Prostate gland (tissue), 2 donors: ENCODE measurements around the gene FBXO3. TPM values are rescaled to one million over a fixed set of nuclear protein-coding genes. Genes with fewer than 3 reads are reported as not detected.

ENCODE experiments used
- DNase-seq: peaks from one replicate; pipeline ENCODE4 v3.0.0-alpha.2; 2019; ENCODE audit warnings: low spot score
- H3K27ac ChIP-seq, 2 donors: fragments of 200-600 bp; sonication (generic); 2 replicates each; pipeline ENCODE4 v1.5.1; 2017 to 2019
- H3K27me3 ChIP-seq: fragments of 200-600 bp; sonication (generic); replicated peaks from 2 replicates; pipeline ENCODE4 v1.5.1; 2019; ENCODE audit not compliant: insufficient read depth
- H3K36me3 ChIP-seq, 2 donors: fragments of 200-600 bp; sonication (generic); 1 replicate in 1 of 2; 2 replicates in 1 of 2; pipeline versions ENCODE4 v1.5.1 to v1.8.1; 2017 to 2019
- H3K4me1 ChIP-seq: fragments of 200-600 bp; sonication (generic); replicated peaks from 2 replicates; pipeline ENCODE4 v1.5.1; 2019
- H3K4me3 ChIP-seq, 2 donors: fragments of 200-600 bp; sonication (generic); 2 replicates each; pipeline ENCODE4 v1.5.1; 2017 to 2019
- H3K9me3 ChIP-seq: fragments of 200-600 bp; sonication (generic); 2 replicates; pipeline ENCODE4 v1.5.1; 2017
- POLR2A ChIP-seq: fragments of 450-650 bp; IDR thresholded peaks from one replicate; pipeline ENCODE4 v1.6.1; 2016; ENCODE audit warnings: antibody characterized with exemption, mild to moderate bottlenecking
- POLR2AphosphoS5 ChIP-seq: sonication (generic); formaldehyde crosslinking; IDR thresholded peaks from one replicate; pipeline ENCODE4 v1.6.1; 2017; ENCODE audit warnings: antibody characterized with exemption
- WGBS: methylation state at CpG from one replicate; pipeline ENCODE4 v1.1.5; 2018; 5-methylcytosine and 5-hydroxymethylcytosine counted together
- intact Hi-C: fragments of 100-400 bp; cut with DNase I; formaldehyde crosslinking; loops from one replicate; pipeline ENCODE4 v1.14.2; 2022
- total RNA-seq, 2 donors: library from RNA; depleted of rRNA; stranded (reverse); fragments of >200 nt; gene quantifications; one replicate each; pipeline ENCODE4 v1.1.0, GENCODE V29; 2016
- TF ChIP-seq, protein P1 (sequence below), 4 experiments: fragments of 200-600 bp in 2 of 4; fragments of 450-650 bp in 2 of 4; sonication (generic) in 2 of 4; IDR thresholded peaks; 1 replicate in 3 of 4; 2 replicates in 1 of 4; pipeline ENCODE4 v1.5.1; 2016 to 2019; ENCODE audit warnings: antibody characterized with exemption in 4 of 4, mild to moderate bottlenecking in 2 of 4, moderate library complexity in 2 of 4

Gene FBXO3
- total RNA-seq, 2 donors from 2014 or later: 24.5 to 45.0 TPM

GRCh38 chr11:33787076-33787475 is 12.8 kb upstream of the FBXO3 start:
- Histone ChIP-seq H3K27ac (no peak overlapping the region), H3K4me1 (no peaks in the 10 kb centered on the region), H3K36me3 (no peaks in the 10 kb centered on the region), H3K4me3 (no peak overlapping the region), H3K9me3 (no peaks in the 10 kb centered on the region), H3K27me3 (no peaks in the 10 kb centered on the region)
- no peak for DNase-seq
- 50% methylated on average over 2 of the region's 2 CpGs for WGBS
- intact Hi-C loops: no loop called here
- TF ChIP-seq POLR2AphosphoS5 (no peak), POLR2A (no peak)
- TF ChIP-seq, protein P1, sequence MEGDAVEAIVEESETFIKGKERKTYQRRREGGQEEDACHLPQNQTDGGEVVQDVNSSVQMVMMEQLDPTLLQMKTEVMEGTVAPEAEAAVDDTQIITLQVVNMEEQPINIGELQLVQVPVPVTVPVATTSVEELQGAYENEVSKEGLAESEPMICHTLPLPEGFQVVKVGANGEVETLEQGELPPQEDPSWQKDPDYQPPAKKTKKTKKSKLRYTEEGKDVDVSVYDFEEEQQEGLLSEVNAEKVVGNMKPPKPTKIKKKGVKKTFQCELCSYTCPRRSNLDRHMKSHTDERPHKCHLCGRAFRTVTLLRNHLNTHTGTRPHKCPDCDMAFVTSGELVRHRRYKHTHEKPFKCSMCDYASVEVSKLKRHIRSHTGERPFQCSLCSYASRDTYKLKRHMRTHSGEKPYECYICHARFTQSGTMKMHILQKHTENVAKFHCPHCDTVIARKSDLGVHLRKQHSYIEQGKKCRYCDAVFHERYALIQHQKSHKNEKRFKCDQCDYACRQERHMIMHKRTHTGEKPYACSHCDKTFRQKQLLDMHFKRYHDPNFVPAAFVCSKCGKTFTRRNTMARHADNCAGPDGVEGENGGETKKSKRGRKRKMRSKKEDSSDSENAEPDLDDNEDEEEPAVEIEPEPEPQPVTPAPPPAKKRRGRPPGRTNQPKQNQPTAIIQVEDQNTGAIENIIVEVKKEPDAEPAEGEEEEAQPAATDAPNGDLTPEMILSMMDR (IDR thresholded peaks at IDR 0.05): no peak

GRCh38 chr11:33785609-33786008 is 11.3 kb upstream of the FBXO3 start:
- Histone ChIP-seq H3K36me3 (no peaks in the 10 kb centered on the region), H3K4me1 (no peaks in the 10 kb centered on the region), H3K27me3 (no peaks in the 10 kb centered on the region), H3K4me3 (no peak overlapping the region), H3K27ac (no peak overlapping the region), H3K9me3 (no peaks in the 10 kb centered on the region)
- intact Hi-C loops: no loop called here
- 60% methylated on average over 3 of the region's 3 CpGs for WGBS
- DNase-seq: no peak
- TF ChIP-seq, protein P1 (IDR thresholded peaks at IDR 0.05): no peak
- TF ChIP-seq POLR2A: no peak
- TF ChIP-seq POLR2AphosphoS5: no peak

- intact Hi-C loops: loop anchor here (5.0 kb wide), 1 partner anchor 43 kb away; the partner anchor contains the start of gene CD59
- TF ChIP-seq POLR2A: no peak
- no peak for TF ChIP-seq POLR2AphosphoS5
- TF ChIP-seq, protein P1 (IDR thresholded peaks at IDR 0.05): no peak
- Histone ChIP-seq H3K4me3 (no peak overlapping the region), H3K36me3 (no peaks in the 10 kb centered on the region), H3K27ac (no peak overlapping the region), H3K9me3 (no peaks in the 10 kb centered on the region), H3K4me1 (no peaks in the 10 kb centered on the region), H3K27me3 (no peaks in the 10 kb centered on the region)
- 59% methylated on average over 7 of the region's 7 CpGs for WGBS
- DNase-seq: no peak
Measured at GRCh38 chr11:33779849-33780528, 5.7 kb upstream of the FBXO3 start.

- no peaks in the 10 kb centered on the region for H3K4me1 ChIP-seq
- 45% methylated on average over 5 of the region's 5 CpGs for WGBS
- no peak overlapping the region for H3K4me3 ChIP-seq
- no peak for DNase-seq
- H3K36me3 ChIP-seq: no peaks in the 10 kb centered on the region
- no peak overlapping the region for H3K27ac ChIP-seq
- no peaks in the 10 kb centered on the region for H3K9me3 ChIP-seq
- H3K27me3 ChIP-seq: no peaks in the 10 kb centered on the region
- intact Hi-C loops: loop anchor here (5.0 kb wide), 1 partner anchor 41 kb away; the partner anchor contains the start of gene CD59
- TF ChIP-seq, protein P1 (IDR thresholded peaks at IDR 0.05): no peak
- no peak for TF ChIP-seq POLR2A
- no peak for TF ChIP-seq POLR2AphosphoS5
Measured at GRCh38 chr11:33778675-33779074, 4.4 kb upstream of the FBXO3 start.

DNA sequence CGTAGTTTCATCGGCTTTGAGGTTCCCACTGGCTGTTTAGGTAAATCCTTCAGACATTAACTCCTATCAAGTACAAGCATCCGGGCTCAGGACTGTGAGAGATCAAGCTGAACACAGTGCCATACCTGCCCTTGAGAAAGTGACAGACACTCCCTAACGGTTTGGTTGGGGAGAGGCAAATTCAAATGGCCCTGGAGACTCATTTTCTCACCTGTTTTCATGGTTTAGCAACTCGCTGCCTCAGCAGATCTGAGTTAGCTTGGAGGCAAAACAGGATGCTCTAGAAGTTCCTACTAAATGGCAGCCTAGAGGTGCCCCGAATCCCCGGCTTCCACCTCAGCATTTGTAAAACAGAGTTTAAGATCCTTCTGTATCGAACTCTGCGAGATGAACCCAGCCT is 3.6 kb upstream of the FBXO3 start:
- no peak overlapping the region for H3K27ac ChIP-seq
- intact Hi-C loops: loop anchor here (5.0 kb wide), 1 partner anchor 41 kb away; the partner anchor contains the start of gene CD59
- TF ChIP-seq POLR2A (no peak), POLR2AphosphoS5 (no peak)
- TF ChIP-seq, protein P1 (IDR thresholded peaks at IDR 0.05): no peak
- no peaks in the 10 kb centered on the region for H3K36me3 ChIP-seq
- 88% methylated on average over 9 of the region's 9 CpGs for WGBS
- H3K4me3 ChIP-seq: no peak overlapping the region
- H3K4me1 ChIP-seq: no peaks in the 10 kb centered on the region
- H3K27me3 ChIP-seq: no peaks in the 10 kb centered on the region
- H3K9me3 ChIP-seq: no peaks in the 10 kb centered on the region
- DNase-seq: no peak
